ENCODE measurements around the gene KMT5B.

GRCh38 chr11:68146010-68146540, 67.0 kb downstream of the KMT5B start:
- no peak for TF ChIP-seq POLR2AphosphoS5 (IDR thresholded peaks at IDR 0.05; ENCODE audit: low read depth, low read length)
- no peak for TF ChIP-seq POLR2A (IDR thresholded peaks at IDR 0.05; ENCODE audit: low read depth, low read length)
